NCI-H1930 (cell line): ENCODE data around the gene MOK.
A peak's percentile ranks its signal among the peaks of the same experiment; 100 is the strongest.
"Not testable (repeated sequence)": the region's sequence is repeated elsewhere in the genome, so short reads cannot be mapped to it uniquely, and the experiment has no call there.

Experiments used
- DNase-seq, 2 experiments: peaks; one replicate each; lab custom pipeline; 2025; lab: John Stamatoyannopoulos, UW

The MOK gene

DNA sequence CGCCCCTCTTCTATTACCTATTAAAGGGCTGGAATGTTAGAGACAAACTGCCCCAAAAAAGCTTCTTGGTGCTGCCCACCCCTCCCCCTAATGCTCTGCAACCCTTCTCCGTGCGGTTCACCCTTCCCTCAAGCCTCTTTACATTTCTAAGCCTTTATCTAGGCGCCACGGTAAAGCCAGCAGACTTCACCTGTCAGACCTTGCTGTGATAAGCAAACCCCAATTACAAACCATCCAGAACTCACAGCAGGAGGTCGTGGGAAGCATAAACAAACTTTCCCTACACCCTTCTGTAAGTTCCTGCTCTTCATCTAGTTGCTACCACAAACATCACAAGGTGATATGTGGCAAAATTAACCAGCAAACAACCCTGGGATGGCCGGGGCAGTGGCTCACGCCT, 56.8 kb downstream of the MOK start:
- DNase-seq: no peak

DNA sequence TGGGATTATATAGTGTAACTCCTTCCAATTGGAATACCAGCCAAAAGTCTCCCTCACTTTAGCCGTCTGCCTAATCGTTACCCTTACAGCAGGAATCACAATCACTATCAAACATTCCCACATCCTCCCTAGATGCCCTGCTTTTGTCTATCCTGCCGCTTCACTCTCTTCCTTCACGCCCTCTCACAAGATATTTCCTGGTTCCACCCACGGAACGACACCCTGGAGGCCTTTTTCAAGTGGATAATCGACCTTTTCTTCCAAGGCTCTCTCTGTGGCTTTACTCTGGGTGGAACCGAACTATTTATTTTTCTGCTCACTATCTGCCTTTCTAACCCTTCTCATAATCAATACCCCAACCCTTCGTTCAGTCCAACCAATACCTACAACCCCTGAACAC, 58.9 kb downstream of the MOK start:
- no peak for DNase-seq

DNA sequence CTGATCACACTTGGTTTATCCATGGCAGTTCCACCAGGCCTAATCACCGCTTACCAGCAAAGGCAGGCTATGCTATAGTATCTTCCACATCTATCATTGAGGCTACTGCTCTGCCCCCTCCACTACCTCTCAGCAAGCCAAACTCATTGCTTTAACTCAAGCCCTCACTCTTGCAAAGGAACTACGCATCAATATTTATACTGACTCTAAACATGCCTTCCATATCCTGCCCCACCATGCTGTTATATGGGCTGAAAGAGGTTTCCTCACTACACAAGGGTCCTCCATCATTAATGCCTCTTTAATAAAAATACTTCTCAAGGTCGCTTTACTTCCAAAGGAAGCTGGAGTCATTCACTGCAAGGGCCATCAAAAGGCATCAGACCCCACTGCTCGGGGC, 61.2 kb downstream of the MOK start:
- not testable (repeated sequence) for DNase-seq

DNA sequence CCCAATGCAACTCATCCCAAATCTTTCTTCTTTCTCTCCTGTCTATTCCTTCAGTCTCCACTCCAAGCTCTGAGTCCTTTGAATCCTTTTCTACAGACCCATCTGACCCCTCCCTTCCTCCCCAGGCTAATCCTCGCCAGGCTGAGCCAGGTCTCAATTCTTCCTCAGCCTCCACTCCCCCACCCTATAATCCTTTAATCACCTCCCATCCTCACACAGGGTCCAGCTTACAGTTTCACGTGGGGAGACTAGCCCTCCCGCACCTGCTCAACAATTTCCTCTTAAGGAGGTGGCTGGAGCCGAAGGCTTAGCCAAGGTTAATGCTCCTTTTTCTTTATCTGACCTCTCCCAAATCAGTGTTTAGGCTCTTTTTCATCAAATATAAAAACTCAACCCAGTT, 63.8 kb downstream of the MOK start:
- no peak for DNase-seq

DNA sequence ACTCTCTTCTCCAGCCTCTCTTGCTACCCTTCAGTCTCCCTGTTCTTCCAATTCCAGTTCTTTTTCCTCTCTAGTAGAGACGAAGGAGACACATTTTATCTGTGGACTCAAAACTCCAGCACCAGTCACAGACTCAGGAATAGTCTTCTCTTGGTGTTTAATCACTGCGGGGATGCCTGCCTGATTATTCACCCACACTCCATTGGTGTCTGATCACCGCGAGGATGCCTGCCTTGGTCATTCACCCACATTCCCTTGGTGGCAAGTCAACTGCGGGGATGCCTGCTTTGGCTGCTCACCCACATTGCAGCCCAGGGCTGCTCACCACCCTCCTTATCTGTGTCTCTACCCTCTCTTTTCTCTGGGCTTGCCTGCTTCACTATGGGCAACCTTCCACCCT, 64.5 kb downstream of the MOK start:
- DNase-seq: not testable (repeated sequence)

DNA sequence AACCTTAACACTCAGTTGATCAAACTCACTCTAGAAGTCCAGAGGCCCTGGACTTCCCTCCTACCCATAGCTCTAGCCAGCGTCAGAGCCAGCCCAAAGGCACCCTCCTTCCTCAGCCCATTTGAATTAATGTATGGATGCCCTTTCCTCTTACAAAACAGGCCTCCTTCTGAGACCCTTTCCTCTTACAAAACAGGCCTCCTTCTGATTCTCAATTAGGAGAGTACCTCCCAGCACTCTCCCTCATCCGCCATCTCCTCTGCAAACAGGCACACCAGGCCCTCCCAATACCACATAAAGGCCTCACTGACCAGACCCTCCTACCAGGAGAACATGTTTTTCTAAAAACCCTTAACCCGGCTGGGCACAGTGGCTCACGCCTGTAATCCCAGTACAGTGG, 65.7 kb downstream of the MOK start:
- DNase-seq: no peak

DNA sequence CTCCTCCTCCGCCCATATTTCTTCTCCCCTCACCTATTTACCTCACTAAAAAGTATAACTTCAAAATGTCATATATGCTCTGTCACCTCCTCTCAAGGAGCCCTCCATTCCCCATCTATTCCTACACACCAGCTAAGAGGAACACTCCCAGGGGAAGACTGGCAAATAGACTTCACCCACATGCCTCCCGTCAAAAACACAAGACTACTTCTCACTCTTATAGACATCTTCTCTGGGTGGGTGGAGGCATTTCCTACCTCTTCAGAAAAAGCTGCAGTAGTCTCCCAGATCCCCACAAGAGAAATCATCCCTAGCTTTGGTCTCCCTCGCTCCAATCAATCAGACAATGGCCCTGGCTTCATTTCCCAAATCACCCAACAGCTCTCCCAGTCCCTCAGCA, 66.2 kb downstream of the MOK start:
- no peak for DNase-seq

DNA sequence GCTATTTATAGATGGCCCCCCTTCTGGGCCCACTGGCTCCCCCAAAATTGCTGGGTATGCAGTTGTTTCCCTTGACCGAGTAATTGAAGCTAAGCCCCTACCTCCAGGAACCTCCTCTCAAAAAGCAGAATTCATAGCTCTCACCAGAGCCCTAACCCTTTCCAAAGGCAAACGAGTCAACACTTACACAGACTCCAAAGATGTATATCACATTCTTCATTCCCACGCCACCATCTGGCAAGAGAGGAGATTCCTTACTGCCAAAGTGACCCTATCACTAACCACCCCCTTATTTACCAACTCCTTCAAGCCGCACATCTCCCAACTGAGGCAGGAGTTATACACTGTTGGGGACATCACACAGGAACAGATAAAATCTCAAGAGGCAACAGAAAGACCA, 66.8 kb downstream of the MOK start:
- DNase-seq: no peak

DNA sequence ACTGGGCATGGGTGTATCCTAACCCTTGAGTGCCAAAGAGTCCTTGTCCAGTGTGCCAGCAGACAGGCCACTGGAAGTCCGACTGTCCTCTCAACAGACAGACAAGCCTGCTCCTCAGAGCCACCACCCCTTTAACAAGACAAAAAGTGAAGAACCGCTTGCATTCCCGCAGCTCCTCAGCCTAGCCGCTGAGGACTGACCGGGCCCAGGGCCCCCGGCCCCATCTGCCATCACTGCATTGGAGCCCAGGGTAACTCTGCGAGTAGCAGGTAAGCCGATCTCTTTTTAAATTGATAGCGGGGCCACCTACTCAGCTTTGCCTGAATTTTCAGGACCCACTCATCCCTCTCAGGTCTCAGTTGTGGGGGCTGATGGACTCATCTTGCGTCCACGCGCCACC, 68.9 kb downstream of the MOK start:
- no peak for DNase-seq

DNA sequence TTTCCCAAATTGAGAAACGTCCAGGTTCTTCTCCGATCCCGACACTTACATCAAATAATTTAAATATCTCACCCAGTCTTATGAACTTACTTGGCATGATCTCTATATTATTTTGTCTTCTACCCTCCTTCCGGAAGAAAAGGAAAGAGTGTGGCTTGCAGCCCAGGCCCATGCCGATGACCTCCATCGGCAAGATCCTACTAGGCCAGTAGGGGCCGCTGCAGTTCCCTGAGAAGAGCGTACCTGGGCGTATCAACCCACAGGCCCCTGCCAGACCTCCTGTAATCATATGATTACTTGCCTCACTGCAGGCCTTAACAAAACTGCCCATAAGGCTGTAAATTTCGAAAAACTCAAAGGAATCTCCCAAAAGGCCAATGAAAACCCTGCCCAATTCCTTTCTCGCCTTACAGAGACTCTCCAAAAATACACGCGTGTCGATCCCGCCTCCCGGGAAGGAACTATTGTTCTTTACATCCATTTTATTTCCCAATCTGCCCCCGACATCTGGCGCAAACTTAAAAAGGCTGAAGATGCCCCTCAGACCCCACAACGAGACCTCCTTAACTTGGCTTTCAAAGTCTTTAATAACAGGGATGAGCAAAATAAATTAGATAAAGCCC, 69.6 kb downstream of the MOK start:
- peak; percentile 41 to 49 for DNase-seq

DNA sequence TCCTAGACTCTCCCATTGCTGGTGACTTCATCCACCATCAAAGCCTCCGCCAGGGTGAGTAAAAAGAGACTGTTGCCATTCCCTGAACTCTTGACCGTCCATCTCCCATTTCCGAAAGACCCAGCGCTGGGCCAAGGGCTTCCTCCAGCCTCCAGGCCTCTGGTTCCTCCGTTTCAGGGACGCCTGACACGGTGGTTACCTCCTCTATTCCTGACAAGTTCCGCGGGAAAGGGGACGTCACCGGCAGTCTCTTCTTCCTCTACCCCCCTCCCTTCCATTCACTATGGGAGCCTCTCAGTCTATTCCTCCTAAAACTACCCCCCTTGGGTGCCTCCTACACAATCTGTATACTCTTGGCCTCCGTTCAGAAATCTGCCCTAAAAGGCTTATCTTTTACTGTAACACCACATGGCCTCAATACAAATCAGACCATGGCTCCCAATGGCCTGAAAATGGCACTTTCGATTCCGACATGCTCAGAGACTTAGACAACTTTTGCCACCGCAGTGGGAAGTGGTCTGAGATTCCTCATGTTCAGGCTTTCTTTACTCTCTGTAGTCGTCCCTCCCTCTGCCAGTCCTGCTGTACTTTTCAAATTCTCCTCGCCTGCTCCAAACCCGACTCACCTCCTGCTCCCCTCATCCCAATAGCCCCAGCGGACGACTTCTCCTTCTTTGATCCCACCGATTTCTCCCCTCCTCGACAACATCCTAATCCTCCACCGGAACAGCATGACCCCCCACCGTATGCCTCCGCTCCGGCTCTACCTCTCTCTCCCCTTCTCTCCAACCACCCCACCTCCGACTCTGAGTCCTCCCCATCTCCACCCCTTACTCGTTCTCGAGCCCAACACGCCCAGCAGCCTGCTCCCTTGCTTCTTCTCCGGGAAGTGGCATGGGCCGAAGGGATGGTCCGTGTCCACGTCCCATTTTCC, 70.4 kb downstream of the MOK start:
- DNase-seq: no peak

DNA sequence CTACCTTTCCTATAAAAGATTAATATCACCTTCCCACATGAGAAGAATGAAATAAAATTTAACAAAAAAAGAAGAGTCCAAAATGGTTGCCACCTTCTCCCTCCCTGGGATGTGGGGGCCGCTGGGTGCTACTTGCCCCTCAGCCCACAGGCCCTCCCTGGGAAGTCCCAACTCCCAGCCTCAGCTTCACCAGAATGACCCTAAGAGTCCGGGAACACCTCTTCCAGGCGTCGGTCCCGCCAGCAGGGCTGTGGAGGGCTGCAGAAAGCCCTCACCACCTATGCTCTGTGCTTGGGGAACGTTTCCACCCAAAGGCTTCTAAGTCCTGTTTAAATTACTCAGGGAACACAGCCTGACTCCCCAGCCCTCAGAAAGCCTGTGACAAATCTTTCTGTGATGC, 71.9 kb downstream of the MOK start:
- DNase-seq: no peak

DNA sequence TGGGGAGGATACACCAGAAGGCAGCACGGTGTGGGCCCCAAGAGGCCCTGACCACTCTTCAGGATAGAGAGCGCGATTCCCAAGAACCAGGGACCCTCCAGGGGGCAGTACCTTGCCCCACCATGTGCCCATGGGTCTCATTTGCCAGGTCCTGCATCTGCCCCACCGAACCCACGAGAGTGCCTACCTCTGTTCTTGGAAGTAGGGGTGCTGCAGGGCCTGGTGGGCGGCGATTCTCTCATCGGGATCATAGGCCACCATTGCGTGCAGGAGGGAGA, 72.7 kb downstream of the MOK start:
- DNase-seq: no peak

DNA sequence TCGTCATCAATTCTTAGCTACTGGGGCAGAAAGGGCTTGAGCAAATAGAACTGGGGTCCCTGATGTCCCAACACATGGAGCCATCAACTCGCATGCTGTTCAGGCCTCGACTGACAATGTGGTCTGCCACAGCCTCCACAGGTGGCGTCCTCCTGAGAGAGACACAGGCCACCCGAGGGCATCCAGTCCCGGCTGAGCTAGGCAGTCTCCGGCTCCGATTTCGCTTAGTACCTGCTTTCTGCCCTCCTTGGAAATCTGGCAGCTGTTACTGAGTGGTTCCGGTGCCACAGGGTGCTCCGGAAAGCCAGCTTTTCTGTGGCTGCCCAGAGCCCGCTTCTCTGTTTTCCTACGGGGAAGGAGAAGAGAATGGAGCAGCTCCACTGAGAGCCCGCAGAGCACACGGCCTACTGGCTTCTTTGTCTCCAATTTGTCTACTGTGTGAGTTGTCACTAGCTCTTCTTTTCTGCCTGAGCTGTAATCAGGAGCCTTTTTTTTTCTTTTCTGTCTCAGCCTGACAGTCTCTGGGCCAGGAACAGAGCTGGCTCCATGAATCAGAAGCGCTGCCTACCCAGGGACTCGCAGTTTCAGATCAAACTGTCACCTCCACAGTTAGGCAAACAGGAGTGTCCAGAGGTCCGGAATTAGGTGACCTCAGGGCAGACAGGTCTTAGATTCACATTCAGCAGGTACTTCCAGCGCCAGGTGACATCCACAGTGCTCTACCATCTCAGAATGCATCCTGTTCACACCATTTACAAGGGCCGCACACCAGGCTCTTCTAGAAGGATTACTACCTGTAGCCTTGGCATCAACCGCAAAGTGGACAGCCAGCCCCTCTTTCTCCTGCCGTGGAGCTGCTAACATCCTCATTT, 73.3 kb downstream of the MOK start:
- DNase-seq: no peak

DNA sequence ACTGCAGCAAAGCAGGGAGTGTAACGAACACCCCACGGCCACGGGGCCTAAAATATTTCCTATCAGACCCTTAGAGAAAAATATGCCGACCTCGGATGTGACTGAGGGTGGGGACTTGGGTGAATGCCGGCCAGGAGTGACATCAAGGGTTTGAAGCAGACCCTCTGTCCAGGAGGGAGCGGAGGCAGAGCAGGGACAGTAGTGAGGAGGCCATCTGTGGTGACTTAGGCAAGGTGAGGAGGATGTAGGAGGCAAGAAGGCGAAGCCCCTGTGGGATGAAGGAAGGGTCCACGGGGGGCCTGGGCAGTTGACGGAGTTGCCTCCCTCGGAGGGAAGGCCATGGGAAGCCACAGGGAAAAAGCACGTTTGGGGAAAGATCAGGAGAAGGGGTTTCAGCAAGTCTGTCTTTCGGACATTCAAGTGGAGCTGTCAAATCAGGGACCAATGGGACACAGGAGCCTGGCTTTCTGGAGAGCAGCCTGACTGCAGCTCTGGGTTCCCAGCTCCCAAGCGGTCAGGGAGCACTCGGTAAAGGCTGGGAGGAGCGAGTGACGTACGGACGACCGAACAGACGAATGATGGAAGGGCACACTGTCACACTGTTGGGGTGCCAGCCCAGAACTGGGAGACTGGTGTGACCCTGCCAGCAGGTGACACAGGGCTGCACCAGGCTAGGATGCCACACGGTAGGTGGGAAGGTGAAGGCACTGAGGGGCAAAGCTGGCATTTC, 74.3 kb downstream of the MOK start:
- no peak for DNase-seq

DNA sequence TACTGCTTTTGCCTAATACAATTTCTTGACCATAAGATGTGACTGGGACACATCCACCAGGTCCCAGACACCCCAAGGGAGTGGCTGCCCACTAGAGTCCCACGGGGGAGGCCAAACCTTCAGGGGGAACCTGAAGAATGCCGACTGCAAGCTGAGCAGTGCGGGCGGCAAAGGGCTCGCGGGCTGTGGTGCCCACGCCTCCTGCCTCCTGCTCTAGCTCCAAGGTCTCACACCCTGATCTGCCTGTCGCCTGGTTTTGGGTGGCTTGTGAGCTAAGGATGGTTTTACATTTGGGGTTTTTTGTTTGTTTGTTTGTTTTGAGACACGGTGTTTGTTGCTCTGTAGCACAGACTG, 75.2 kb downstream of the MOK start:
- no peak for DNase-seq

DNA sequence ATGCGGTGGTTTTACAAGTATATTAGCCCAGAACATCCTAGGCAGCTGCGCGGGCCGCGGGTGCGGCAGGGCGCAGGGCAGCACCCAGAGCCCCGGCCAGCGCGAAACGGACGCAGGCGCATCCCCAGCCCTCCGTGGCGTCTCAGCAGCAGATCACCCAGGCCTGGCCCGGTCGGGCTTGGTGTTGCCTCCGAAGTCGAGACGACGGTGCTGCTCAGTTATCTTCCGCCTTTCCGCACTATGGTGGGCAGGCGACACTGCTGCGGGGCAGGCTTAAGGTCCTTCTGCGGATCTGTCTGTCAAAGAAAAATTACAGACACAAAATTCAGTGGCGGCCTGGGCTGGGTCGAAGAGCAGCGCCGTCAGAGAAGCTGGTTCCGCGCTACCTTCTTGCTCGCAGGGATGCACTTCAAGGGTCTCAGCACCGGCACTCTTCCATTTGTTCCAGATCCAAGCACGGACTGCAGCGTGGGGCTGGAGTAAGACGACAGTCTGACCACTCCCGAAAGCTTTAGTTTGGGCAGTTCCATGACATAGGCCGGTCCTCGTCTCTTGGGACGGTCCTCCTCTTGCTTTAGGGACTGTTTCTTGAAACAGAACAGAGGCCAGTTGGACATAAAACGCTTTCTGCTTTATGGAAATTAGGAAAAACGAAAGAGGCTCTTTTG, 75.8 kb downstream of the MOK start:
- no peak for DNase-seq

DNA sequence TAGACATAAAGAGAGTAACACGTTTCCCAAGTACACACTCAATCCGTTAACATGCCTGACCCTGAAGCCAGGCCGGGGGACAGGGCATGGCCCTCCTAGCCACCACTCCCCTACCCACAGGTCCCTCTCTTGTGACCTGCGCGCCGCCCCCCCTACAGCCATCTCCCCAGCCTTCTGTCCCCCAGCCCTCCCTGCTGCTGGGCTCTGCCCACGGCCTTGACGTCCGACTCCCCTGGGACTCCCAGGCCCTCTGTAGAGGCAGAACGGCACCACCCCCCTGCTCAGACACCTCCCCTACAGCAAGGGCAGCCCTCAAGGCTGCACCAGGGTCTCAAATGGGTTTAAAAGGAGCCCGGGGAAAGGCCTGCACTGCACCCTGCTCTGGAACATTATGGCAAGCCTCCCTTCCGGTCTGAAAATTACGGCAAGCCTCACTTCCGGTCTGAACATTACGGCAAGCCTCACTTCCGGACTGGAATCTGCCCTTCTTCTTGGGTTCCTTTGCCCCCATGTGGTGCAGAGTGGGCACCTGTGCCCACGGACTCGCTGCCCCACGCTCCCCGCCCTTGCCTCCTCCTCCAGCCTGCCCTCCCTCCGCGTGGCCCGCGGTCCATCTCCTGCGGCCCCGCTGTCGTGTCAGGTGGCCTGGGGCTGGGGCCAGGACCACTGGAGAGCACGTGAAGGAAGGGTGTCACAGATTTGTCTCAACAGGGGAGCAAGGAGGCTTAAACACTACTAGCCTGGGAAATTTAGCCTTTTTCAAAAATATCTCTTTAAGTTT, 77.6 kb downstream of the MOK start:
- no peak for DNase-seq

DNA sequence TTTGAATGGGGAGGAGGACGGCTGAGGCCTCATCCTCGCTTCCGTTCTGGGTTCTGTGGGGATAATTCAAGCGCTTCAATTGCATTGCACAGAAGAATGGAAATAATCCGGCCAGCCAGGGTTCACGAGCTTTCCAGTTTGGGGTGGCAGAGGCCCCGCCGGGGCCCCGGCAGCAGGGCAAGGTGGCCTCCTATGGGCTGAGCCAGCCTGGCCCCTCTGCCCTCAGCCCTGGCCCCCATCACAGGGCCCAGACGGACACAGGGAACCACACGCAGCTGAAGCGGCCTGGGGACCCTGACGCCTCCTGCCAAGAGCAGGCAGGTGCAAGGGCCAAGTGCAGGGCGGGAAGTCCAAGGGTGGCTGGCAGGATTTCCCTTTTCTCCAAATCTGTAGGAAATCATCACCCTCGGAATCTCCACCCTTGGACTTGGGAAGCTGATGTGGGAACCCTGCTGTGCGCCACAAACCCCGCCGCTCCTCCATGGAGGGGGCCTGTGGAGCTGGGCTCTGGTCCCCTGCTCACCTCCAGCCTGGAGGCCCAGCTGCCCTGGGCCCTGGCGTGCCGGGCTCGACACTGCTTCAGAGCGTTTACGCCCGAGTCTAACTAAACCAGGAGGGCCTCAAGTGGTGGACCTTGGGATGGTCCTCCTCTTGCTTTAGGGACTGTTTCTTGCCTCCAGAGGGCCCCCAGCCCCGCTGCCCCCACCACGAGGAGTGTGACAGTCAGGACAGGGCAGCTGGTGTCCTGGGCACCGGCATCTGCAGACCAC, 78.4 kb downstream of the MOK start:
- DNase-seq: no peak

DNA sequence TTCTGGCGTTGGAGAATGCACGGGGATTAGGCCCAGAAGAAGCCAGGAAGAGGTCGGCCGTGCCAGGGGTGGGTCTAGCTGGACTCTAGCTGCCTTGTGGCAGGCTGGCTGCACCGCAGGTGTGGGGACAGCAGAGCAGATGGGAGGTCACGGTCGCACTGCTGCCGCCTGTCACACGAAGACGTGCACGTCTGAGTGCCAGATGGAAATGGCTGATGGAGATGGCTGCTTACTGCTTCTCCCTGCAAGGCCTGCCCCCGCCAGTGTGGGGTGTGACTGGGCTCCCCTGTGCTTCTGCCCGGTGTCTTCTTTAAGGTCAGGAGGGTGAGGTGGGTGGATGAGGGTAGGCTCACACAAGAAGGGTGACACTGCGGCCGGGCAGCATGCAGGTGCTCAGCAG, 79.0 kb downstream of the MOK start:
- no peak for DNase-seq
